Left lobe of liver (tissue), 2 donors: ENCODE results near the gene TUBB6. TPM values are rescaled to one million over a fixed set of nuclear protein-coding genes. Genes with fewer than 3 reads are reported as not detected.
A peak's percentile ranks its signal among the peaks of the same experiment; 100 is the strongest.

ENCODE experiments used
- ATAC-seq: fragments of 200-7000 bp; cut with Tn5 transposase; one replicate; pipeline ENCODE4 v1.9.1; 2020; ENCODE audit warnings: mild to moderate bottlenecking, moderate library complexity
- DNase-seq: peaks from one replicate; pipeline ENCODE4 v3.0.0-alpha.2; 2020; ENCODE audit warnings: low spot score
- total RNA-seq: library from RNA; stranded (reverse); gene quantifications from one replicate; pipeline ENCODE4 v1.2.1, GENCODE V29; 2021
- donor health status: DM: no; HTN: no; CAD: no; lungs with moderate emphysema.
- donor health status: DM: no; HTN: yes; CAD: no.

TUBB6 gene
- total RNA-seq, 1 donor from 2014 or later, result 5.2 TPM

DNA sequence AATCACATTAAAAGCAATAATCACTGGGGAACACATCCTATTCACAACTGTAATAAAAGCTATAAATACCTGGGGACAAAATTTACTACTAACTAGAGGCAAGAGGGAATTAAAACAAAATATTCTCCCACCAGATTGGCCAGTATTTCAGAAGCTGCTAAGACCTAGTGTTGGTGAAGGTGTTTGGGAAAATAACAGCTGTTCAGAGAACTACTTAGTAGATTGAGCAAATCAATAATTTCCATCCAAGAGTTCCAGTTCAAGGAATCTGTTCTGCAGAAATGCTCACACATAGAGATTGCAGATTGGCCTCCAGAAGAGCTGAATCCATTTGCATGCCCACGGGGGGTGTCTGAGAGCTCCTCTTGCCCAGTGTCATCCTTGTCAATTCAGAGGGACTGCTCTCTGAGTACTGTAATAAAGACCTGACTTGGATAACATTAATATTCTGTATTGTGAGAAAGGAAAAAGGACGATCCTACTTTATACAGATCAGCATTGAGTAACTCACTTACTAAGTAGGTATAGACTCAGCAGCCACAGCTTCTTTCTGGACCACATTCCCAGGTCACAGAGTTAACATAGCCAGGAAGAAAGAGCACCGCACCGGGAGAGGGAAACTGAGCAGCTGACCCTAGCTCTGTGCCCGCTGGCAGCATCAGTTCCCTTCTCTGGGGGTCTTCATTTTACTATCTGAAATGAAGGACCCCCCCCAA is 5.6 kb downstream of the TUBB6 start:
- peak; percentile 16 for DNase-seq
- no peak for ATAC-seq

GRCh38 chr18:12314591-12315305 is 6.7 kb downstream of the TUBB6 start:
- ATAC-seq, result no peak
- no peak for DNase-seq

DNA sequence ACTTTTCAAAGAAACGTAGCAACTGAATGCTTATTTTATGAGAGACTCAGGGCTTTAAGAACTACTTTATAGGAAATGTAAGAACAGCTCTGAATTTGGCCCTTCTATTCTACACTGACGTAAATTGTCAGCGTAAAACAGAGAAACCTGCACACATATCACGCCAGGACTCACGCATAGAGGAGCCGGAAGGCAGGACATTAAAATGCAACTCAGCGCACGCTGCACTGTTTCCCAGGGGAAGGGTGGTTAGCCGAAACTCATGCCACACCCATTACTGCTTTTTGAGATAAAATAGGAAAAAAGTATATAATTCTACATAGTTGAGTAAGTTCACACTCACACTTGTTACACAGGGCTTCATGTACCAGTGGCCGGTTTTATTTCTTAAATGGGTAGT is 7.4 kb downstream of the TUBB6 start:
- DNase-seq, result peak; percentile 22
- ATAC-seq, result no peak

DNA sequence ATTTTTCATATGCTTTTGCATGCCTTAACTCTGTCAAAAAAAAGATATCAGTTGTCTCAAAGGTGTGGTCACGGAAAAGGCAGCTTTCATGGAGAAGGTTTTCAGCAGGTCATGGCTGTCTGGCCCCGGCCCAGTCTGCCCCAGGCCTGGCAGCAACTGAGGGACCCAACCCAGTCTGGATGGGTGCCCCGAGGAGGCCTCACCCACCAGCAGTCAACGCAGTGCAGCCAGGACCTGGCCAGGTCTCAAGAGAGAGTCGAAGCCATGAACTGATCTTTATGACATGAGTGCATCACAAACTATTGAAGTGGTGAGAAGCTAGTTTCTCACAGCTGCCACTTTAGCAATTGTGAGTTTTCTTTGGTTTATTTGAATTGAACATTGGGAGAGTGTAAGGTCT is 7.9 kb downstream of the TUBB6 start:
- ATAC-seq, result no peak
- DNase-seq, result peak; percentile 34

GRCh38 chr18:12317664-12318333 is 9.8 kb downstream of the TUBB6 start:
- DNase-seq (peak; percentile 16), ATAC-seq (no peak)

DNA sequence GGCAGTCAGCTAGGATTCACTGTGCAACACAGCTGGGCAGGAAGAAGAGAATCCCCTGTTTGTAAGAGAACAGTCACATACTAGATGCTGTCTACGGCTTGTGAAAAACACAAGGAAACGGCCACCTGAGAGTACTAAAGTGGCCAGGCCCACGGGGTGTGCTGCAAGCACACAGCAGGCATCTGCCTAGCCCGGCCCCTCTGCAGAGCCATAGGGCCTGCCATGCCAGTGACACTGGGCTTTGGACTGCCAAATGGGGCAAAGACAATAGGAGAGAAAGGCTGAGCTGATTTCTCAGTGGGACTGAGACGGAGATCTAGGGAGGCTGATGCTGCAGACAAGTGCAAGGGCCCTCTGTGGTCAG is 10.3 kb downstream of the TUBB6 start:
- DNase-seq (peak; percentile 24), ATAC-seq (peak; percentile 26)

DNA sequence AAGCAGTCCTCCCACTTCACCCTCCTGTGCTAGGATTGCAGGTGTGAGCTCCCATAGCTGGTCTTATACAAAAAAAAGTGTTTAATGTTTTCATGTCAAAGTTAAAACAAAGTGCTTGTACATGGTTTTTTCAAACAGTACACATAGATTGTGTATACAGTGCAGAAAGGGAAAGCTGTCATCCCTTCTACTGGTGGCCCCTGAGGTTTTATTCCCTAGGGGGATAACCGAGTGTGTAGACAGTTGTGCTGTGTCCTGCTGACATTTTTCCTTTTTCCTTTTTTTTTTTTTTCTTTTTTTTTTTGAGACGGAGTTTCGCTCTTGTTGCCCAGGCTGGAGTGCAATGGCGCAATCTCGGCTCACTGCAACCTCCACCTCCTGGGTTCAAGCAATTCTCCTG is 10.8 kb downstream of the TUBB6 start:
- ATAC-seq (no peak), DNase-seq (no peak)

DNA sequence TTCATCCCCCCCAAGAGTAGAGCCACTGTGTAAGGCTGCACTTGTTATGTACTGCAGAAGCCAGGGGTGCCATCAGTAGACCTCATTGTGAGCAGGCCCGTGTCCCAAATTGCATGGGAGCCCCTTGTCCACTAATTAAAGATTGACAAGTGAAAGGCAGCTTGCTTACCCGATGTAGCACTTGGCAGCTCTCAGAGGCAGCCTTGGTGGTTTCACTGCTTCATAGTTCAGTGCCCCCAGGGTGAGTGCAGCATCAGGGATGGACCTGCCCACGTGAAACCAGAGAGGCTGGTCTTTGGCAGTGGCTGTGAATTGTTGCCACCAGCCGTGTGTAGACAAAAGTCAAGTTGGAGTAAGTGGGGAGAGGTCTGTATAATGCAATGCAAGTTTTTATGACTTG is 13.3 kb downstream of the TUBB6 start:
- no peak for ATAC-seq
- peak; percentile 19 for DNase-seq

- ATAC-seq (no peak), DNase-seq (peak; percentile 40)
Observed at GRCh38 chr18:12324991-12325725, 17.1 kb downstream of the TUBB6 start.

GRCh38 chr18:12325726-12326245 is 17.7 kb downstream of the TUBB6 start:
- ATAC-seq, result no peak
- peak; percentile 30 for DNase-seq

GRCh38 chr18:12326711-12327460 is 18.8 kb downstream of the TUBB6 start:
- ATAC-seq (no peak), DNase-seq (peak; percentile 36)

DNA sequence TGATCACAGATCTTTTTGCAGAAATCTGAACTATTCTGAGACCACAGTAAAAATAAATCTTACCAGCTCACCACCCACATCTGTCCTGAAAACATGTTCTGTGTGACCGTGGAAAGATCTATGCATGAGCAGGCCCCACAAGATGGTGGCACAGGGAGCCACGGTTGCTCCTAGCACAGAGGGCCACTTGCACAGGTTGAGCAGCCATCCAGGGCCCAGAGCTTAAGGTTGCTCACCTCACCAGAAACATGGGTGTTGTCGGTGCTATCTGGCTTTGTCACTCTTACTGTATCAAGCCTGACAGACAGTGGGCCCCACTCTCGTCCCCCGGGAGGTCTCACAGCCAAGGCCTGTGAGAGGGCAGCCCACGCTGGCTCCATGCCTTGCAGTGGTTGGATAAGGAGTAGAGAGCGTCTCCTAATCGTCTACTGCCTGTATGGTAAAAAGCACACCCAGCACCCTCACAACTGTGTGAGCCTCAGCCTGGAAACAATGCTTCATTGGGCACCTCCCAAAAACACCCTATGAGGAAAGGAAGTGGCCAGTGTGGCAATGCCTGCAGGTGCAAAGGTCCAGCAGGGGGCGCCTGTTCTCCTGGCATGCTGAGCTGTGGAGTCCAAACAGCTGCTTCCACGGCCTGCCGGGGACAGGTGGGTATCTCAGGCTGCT is 19.6 kb downstream of the TUBB6 start:
- DNase-seq (peak; percentile 65), ATAC-seq (peak; percentile 88)

- DNase-seq, result peak; percentile 26
Observed at GRCh38 chr18:12328179-12328823, 20.3 kb downstream of the TUBB6 start.

GRCh38 chr18:12329125-12329698 is 21.2 kb downstream of the TUBB6 start:
- DNase-seq (peak; percentile 28), ATAC-seq (no peak)

More at GRCh38 chr18:12328179-12328823, 20.3 kb downstream of the TUBB6 start:
- ATAC-seq, result no peak

GRCh38 chr18:12330766-12331165 is 22.7 kb downstream of the TUBB6 start:
- no peak for DNase-seq
- no peak for ATAC-seq

DNA sequence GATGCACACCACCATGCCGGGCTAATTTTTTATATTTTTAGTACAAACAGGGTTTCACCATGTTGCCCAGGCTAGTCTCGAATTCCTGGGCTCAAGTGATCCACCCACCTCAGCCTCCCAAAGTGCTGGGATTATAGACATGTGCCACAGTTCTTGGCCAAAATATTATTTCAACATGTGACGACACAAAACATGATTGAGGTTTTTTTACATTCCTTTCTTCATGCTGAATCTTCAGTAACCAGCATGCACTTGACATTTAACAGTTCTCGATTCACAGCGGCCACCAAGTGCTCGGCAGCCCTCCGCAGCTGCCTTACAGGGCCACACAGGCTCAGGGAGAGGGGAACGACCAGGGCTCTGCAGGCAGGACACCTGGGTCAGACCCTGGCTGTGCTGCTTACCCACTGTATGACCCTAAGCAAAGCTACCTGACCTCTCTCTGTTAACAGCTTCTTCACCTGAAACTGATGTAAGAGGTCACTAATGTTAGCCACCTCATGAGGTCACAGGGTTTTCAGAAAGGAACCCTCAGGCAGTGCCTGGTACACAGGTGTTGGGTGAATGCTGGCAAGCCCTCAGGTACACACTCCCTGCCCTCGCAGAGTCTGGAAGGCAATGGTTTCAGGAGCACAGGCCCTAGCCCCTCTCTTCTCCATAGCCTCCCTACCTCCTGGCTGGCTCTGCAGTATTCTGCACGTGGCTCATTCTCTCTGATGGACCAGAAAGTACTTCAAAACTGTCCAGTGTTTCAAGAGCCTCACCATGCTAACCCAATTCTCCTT is 25.7 kb downstream of the TUBB6 start:
- DNase-seq (peak; percentile 30), ATAC-seq (peak; percentile 30)

- ATAC-seq (no peak), DNase-seq (peak; percentile 37)
Observed at GRCh38 chr18:12334366-12334808, 26.3 kb downstream of the TUBB6 start.

DNA sequence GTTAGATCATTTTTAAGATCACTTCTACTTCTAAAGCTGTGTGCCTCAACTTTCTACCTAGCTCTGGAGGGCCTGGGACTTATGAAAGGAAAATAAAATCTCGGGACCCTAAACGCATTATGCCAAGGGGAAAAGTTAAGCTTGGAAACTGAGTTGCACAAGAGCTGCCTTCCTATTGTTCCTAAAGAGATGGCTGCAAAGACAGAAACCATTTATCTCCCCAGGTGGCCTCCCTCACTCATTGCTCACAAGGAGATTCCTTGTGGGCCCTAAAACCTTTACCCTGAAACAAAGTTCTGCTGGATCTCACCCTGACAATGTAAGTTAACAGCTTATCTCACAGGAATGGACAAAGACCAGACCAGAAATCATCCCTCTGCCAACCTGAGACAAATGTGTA is 26.8 kb downstream of the TUBB6 start:
- ATAC-seq, result no peak
- no peak for DNase-seq
